Ishikawa (cell line): ENCODE results near the gene CNGA4.

Source experiments
- CEBPB ChIP-seq: IDR thresholded peaks from 2 replicates; pipeline ENCODE4 v1.6.1; 2012
- CREB1 ChIP-seq: IDR thresholded peaks from 2 replicates; pipeline ENCODE4 v1.6.1; 2012; ENCODE audit warnings: low read depth
- EGR1 ChIP-seq: IDR thresholded peaks from 2 replicates; pipeline ENCODE4 v1.6.1; 2012
- EP300 ChIP-seq: IDR thresholded peaks from 2 replicates; pipeline ENCODE4 v1.6.1; 2012; ENCODE audit warnings: borderline replicate concordance
- FOXM1 ChIP-seq: IDR thresholded peaks from 2 replicates; pipeline ENCODE4 v1.6.1; 2012; ENCODE audit warnings: low read depth, borderline replicate concordance
- NFIC ChIP-seq: IDR thresholded peaks from 2 replicates; pipeline ENCODE4 v1.6.1; 2012
- RAD21 ChIP-seq: IDR thresholded peaks from 2 replicates; pipeline ENCODE4 v1.6.1; 2012; ENCODE audit warnings: low read depth
- TAF1 ChIP-seq: IDR thresholded peaks from 2 replicates; pipeline ENCODE4 v1.6.1; 2012; ENCODE audit warnings: low read depth, mild to moderate bottlenecking
- TCF12 ChIP-seq: IDR thresholded peaks from 2 replicates; pipeline ENCODE4 v1.6.1; 2012; ENCODE audit warnings: low read depth
- TEAD4 ChIP-seq: IDR thresholded peaks from 2 replicates; pipeline ENCODE4 v1.6.1; 2012
- YY1 ChIP-seq: IDR thresholded peaks from 2 replicates; pipeline ENCODE4 v1.6.1; 2012; ENCODE audit warnings: low read depth
- ZBTB7A ChIP-seq: IDR thresholded peaks from 2 replicates; pipeline ENCODE4 v1.6.1; 2012; ENCODE audit warnings: low read depth
- TF ChIP-seq, protein P1 (sequence below): IDR thresholded peaks from 2 replicates; pipeline ENCODE4 v1.6.1; 2012; ENCODE audit warnings: low read depth, mild to moderate bottlenecking
- TF ChIP-seq, protein P2 (sequence below): IDR thresholded peaks from 2 replicates; pipeline ENCODE4 v1.6.1; 2012
- TF ChIP-seq, protein P3 (sequence below): IDR thresholded peaks from 2 replicates; pipeline ENCODE4 v1.6.1; 2012

The CNGA4 gene

DNA sequence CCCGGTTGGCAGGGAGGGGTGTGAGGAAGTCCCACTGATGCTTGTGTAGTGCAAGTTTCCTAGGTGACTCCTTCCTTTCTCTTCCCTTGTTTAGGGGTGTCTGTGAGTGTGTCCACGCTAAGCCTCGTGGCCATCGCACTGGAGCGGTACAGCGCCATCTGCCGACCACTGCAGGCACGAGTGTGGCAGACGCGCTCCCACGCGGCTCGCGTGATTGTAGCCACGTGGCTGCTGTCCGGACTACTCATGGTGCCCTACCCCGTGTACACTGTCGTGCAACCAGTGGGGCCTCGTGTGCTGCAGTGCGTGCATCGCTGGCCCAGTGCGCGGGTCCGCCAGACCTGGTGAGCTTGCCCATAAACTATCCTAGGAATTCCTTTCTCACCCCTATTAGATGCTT lies 31.1 kb downstream of the CNGA4 start:
- TF ChIP-seq TEAD4 (no peak), CEBPB (no peak), ZBTB7A (no peak), YY1 (no peak), CREB1 (no peak), RAD21 (no peak), EP300 (no peak), TAF1 (no peak), TCF12 (no peak), EGR1 (no peak), FOXM1 (no peak), NFIC (no peak)
- TF ChIP-seq, protein P1, sequence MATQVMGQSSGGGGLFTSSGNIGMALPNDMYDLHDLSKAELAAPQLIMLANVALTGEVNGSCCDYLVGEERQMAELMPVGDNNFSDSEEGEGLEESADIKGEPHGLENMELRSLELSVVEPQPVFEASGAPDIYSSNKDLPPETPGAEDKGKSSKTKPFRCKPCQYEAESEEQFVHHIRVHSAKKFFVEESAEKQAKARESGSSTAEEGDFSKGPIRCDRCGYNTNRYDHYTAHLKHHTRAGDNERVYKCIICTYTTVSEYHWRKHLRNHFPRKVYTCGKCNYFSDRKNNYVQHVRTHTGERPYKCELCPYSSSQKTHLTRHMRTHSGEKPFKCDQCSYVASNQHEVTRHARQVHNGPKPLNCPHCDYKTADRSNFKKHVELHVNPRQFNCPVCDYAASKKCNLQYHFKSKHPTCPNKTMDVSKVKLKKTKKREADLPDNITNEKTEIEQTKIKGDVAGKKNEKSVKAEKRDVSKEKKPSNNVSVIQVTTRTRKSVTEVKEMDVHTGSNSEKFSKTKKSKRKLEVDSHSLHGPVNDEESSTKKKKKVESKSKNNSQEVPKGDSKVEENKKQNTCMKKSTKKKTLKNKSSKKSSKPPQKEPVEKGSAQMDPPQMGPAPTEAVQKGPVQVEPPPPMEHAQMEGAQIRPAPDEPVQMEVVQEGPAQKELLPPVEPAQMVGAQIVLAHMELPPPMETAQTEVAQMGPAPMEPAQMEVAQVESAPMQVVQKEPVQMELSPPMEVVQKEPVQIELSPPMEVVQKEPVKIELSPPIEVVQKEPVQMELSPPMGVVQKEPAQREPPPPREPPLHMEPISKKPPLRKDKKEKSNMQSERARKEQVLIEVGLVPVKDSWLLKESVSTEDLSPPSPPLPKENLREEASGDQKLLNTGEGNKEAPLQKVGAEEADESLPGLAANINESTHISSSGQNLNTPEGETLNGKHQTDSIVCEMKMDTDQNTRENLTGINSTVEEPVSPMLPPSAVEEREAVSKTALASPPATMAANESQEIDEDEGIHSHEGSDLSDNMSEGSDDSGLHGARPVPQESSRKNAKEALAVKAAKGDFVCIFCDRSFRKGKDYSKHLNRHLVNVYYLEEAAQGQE = no peak
- TF ChIP-seq, protein P2, sequence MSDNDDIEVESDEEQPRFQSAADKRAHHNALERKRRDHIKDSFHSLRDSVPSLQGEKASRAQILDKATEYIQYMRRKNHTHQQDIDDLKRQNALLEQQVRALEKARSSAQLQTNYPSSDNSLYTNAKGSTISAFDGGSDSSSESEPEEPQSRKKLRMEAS = no peak
- TF ChIP-seq, protein P3, sequence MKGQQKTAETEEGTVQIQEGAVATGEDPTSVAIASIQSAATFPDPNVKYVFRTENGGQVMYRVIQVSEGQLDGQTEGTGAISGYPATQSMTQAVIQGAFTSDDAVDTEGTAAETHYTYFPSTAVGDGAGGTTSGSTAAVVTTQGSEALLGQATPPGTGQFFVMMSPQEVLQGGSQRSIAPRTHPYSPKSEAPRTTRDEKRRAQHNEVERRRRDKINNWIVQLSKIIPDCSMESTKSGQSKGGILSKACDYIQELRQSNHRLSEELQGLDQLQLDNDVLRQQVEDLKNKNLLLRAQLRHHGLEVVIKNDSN = no peak

DNA sequence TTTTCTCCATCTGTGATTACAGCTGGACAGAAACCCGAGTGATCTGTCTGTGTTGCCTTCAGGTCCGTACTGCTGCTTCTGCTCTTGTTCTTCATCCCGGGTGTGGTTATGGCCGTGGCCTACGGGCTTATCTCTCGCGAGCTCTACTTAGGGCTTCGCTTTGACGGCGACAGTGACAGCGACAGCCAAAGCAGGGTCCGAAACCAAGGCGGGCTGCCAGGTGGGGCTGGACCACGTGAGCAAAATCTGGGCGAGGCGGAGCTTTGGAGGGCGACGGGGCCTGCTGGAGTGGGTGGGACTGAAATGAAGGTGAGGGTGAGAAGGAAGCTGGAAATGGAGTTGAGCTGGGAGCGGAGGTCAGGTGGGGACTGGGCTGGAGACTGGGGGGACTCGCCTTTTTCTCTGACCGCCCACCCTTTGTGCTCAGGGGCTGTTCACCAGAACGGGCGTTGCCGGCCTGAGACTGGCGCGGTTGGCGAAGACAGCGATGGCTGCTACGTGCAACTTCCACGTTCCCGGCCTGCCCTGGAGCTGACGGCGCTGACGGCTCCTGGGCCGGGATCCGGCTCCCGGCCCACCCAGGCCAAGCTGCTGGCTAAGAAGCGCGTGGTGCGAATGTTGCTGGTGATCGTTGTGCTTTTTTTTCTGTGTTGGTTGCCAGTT lies 31.8 kb downstream of the CNGA4 start:
- TF ChIP-seq CREB1 (no peak), TEAD4 (no peak), RAD21 (no peak)
- TF ChIP-seq, protein P1 = no peak
- TF ChIP-seq, protein P3 = no peak

DNA sequence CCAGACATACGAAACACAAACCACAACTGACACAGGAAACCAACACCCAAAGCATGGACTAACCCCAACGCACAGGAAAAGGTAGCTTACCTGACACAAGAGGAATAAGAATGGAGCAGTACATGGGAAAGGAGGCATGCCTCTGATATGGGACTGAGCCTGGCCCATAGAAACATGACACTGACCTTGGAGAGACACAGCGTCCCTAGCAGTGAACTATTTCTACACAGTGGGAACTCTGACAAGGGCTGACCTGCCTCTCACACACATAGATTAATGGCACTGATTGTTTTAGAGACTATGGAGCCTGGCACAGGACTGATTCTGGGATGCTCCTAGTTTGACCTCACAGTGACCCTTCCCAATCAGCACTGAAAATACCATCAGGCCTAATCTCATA lies 32.7 kb downstream of the CNGA4 start:
- TF ChIP-seq ZBTB7A (no peak), CREB1 (no peak), EP300 (no peak), FOXM1 (no peak), TEAD4 (no peak), TAF1 (no peak), CEBPB (no peak), NFIC (no peak), RAD21 (no peak), YY1 (no peak), EGR1 (no peak), TCF12 (no peak)
- TF ChIP-seq, protein P1 = no peak
- TF ChIP-seq, protein P2 = no peak
- TF ChIP-seq, protein P3 = no peak

DNA sequence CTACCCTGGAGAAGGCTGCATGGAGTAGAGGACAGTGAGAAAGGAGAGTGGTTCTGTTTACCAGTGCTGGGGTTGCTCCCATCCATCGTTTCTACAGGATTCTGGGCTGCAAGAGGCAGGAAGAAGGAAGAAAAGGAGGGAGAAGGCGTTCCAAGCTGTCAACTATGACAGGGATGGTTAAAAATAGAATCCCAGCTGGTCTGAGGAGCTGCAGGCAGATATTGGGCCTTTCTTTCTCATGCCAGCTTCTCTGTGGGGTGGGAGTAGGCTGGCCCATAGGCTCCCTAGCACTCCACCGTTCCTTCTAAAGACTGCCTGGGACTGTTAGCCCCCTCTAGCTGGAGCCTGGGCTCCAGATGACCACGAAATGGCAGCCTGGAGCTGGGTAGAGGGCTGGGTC lies 34.3 kb downstream of the CNGA4 start:
- TF ChIP-seq ZBTB7A (no peak), YY1 (no peak), NFIC (no peak), CEBPB (no peak), CREB1 (no peak), TCF12 (no peak)
- TF ChIP-seq, protein P3 = no peak
- TF ChIP-seq, protein P1 = no peak
- TF ChIP-seq, protein P2 = no peak
